Cardiac muscle cell (in vitro differentiated cells and primary cell): ENCODE data around the gene RUNDC3A. TPM values are rescaled to one million over a fixed set of nuclear protein-coding genes. Genes with fewer than 3 reads are reported as not detected.
"Not testable (repeated sequence)": the region's sequence is repeated elsewhere in the genome, so short reads cannot be mapped to it uniquely, and the experiment has no call there.

Experiments used
- DNase-seq, 2 donors: peaks; one replicate each; pipeline versions ENCODE4 v3.0.0 to v3.0.0-alpha.2; 2010 to 2017; ENCODE audit warnings: low read depth in 1 of 2, low spot score in 1 of 2
- H3K27ac ChIP-seq: fragments of 200-600 bp; sonication (generic); 2 replicates; pipeline ENCODE4 v1.5.1; 2016
- H3K27me3 ChIP-seq: fragments of 200-600 bp; sonication (generic); 2 replicates; pipeline ENCODE4 v1.6.0; 2016; ENCODE audit warnings: control low read depth
- H3K36me3 ChIP-seq: fragments of 200-600 bp; sonication (generic); 2 replicates; pipeline ENCODE4 v1.5.1; 2016; ENCODE audit warnings: control low read depth
- H3K4me1 ChIP-seq: fragments of 200-600 bp; sonication (generic); 2 replicates; pipeline ENCODE4 v1.8.1; 2017; ENCODE audit warnings: low read depth, mild to moderate bottlenecking, mixed run types
- H3K4me3 ChIP-seq: fragments of 200-600 bp; sonication (generic); 2 replicates; pipeline ENCODE4 v1.5.1; 2016; ENCODE audit warnings: mild to moderate bottlenecking
- H3K9me3 ChIP-seq: fragments of 200-600 bp; sonication (generic); 2 replicates; pipeline ENCODE4 v1.5.1; 2017; ENCODE audit warnings: low read depth, mild to moderate bottlenecking, control low read depth
- CTCF ChIP-seq: IDR thresholded peaks from 2 replicates; pipeline ENCODE4 v1.5.1; 2012; ENCODE audit warnings: low read depth, mild to moderate bottlenecking, low read length
- polyA plus RNA-seq: library from polyadenylated mRNA; unstranded; fragments of >200 nt; fragmentation: Nextera tagmentation; extraction: Ambion mirVana; gene quantifications from 2 replicates; pipeline ENCODE4 v1.2.1, GENCODE V29; 2016
- total RNA-seq: library from RNA; depleted of rRNA; stranded (reverse); fragments of >200 nt; gene quantifications from 2 replicates; pipeline ENCODE4 v1.2.3, GENCODE V29; 2016

The RUNDC3A gene
- total and polyA plus RNA-seq, 2 experiments from 2014 or later: 1.9 to 5.8 TPM

- no peak for DNase-seq
- H3K27ac ChIP-seq: no peak overlapping the region
- H3K4me3 ChIP-seq: no peak overlapping the region
- H3K36me3 ChIP-seq: no peaks in the 10 kb centered on the region
- TF ChIP-seq CTCF: no peak
- H3K27me3 ChIP-seq: no peaks in the 10 kb centered on the region
- H3K9me3 ChIP-seq: no peaks in the 10 kb centered on the region
- H3K4me1 ChIP-seq: no peaks in the 10 kb centered on the region
Measured at GRCh38 chr17:44327715-44328449, 19.5 kb downstream of the RUNDC3A start.

- DNase-seq, H3K27me3 ChIP-seq, H3K36me3 ChIP-seq, H3K4me1 ChIP-seq, H3K27ac ChIP-seq, H3K9me3 ChIP-seq, H3K4me3 ChIP-seq: not testable (repeated sequence)
Measured at GRCh38 chr17:44329516-44329915, 21.1 kb downstream of the RUNDC3A start.

- H3K27me3 ChIP-seq, H3K9me3 ChIP-seq, H3K4me3 ChIP-seq, H3K27ac ChIP-seq, DNase-seq, H3K4me1 ChIP-seq, H3K36me3 ChIP-seq: not testable (repeated sequence)
Measured at GRCh38 chr17:44330263-44330662, 21.9 kb downstream of the RUNDC3A start.

GRCh38 chr17:44331249-44331760 lies 22.9 kb downstream of the RUNDC3A start:
- TF ChIP-seq CTCF: peak; percentile 75
- Histone ChIP-seq H3K27ac (no peak overlapping the region), H3K9me3 (no peaks in the 10 kb centered on the region), H3K27me3 (no peaks in the 10 kb centered on the region), H3K36me3 (no peaks in the 10 kb centered on the region), H3K4me3 (no peak overlapping the region), H3K4me1 (no peaks in the 10 kb centered on the region)
- peak; percentile 75 to 87 for DNase-seq

- H3K27ac ChIP-seq: no peak overlapping the region
- no peaks in the 10 kb centered on the region for H3K27me3 ChIP-seq
- TF ChIP-seq CTCF: no peak
- no peak for DNase-seq
- H3K9me3 ChIP-seq: no peaks in the 10 kb centered on the region
- no peaks in the 10 kb centered on the region for H3K36me3 ChIP-seq
- no peak overlapping the region for H3K4me3 ChIP-seq
- no peaks in the 10 kb centered on the region for H3K4me1 ChIP-seq
Measured at GRCh38 chr17:44333371-44333770, 25.0 kb downstream of the RUNDC3A start.

GRCh38 chr17:44334315-44334714 lies 25.9 kb downstream of the RUNDC3A start:
- TF ChIP-seq CTCF: no peak
- Histone ChIP-seq H3K9me3 (no peaks in the 10 kb centered on the region), H3K4me1 (no peaks in the 10 kb centered on the region), H3K27ac (no peak overlapping the region), H3K27me3 (no peaks in the 10 kb centered on the region), H3K4me3 (no peak overlapping the region), H3K36me3 (no peaks in the 10 kb centered on the region)
- no peak for DNase-seq
